HEK293 (cell line): Measurements from ENCODE around the gene SARS1.
A peak's percentile ranks its signal among the peaks of the same experiment; 100 is the strongest.

Source experiments
- CTCF ChIA-PET: fragments of 350-600 bp; formaldehyde crosslinking; extraction: SDS; loops from one replicate; lab custom pipeline; 2021; ENCODE audit warnings: antibody characterized with exemption; lab: Yijun Ruan, JAX
- POLR2A ChIA-PET: fragments of 300-600 bp; formaldehyde crosslinking; extraction: SDS; loops from one replicate; lab custom pipeline; 2020; ENCODE audit warnings: antibody characterized with exemption, inconsistent platforms; lab: Yijun Ruan, JAX
- H3K27ac ChIP-seq: fragments of 200-500 bp; sonication (Bioruptor generic); 2 replicates; pipeline ENCODE4 v1.5.1; 2014; ENCODE audit warnings: low read depth, low read length, control low read depth, inconsistent platforms; ENCODE audit errors: extremely low read depth
- H3K36me3 ChIP-seq, 2 experiments: fragments of 200-500 bp in 1 of 2; sonication (Bioruptor generic) in 1 of 2; 1 replicate in 1 of 2; 2 replicates in 1 of 2; pipeline ENCODE4 v1.5.1; 2014 to 2017; ENCODE audit warnings: inconsistent platforms in 2 of 2, low read length in 2 of 2; ENCODE audit not compliant: control insufficient read depth in 2 of 2, insufficient read depth in 1 of 2
- H3K4me1 ChIP-seq: fragments of 200-500 bp; sonication (Bioruptor generic); 2 replicates; pipeline ENCODE4 v1.5.1; 2014; ENCODE audit warnings: mild to moderate bottlenecking, low read length, inconsistent platforms; ENCODE audit not compliant: control insufficient read depth, insufficient read depth
- H3K4me3 ChIP-seq: 2 replicates; pipeline ENCODE4 v1.5.1; 2011; ENCODE audit warnings: low read depth, mild to moderate bottlenecking, control low read depth, low read length, moderate library complexity
- H3K9me3 ChIP-seq: fragments of 200-500 bp; sonication (Bioruptor generic); 2 replicates; pipeline ENCODE4 v1.5.1; 2014; ENCODE audit warnings: low read depth, low read length, inconsistent platforms; ENCODE audit not compliant: control insufficient read depth, insufficient read depth
- ATF2 ChIP-seq: fragments of 450-650 bp; formaldehyde crosslinking; IDR thresholded peaks from 2 replicates; pipeline ENCODE4 v1.5.1; 2016; ENCODE audit warnings: missing biosample characterization, missing genetic modification characterization, low read depth
- BCL6B ChIP-seq: fragments of 450-650 bp; formaldehyde crosslinking; IDR thresholded peaks from 2 replicates; pipeline ENCODE4 v1.5.1; 2017; ENCODE audit warnings: missing biosample characterization, missing genetic modification characterization
- EGR2 ChIP-seq: fragments of 450-650 bp; formaldehyde crosslinking; IDR thresholded peaks from 2 replicates; pipeline ENCODE4 v1.5.1; 2016; ENCODE audit warnings: low read depth, missing biosample characterization, missing genetic modification characterization
- KLF17 ChIP-seq: fragments of 450-650 bp; formaldehyde crosslinking; IDR thresholded peaks from 2 replicates; pipeline ENCODE4 v1.5.1; 2016; ENCODE audit warnings: missing biosample characterization, missing genetic modification characterization
- PRDM1 ChIP-seq: fragments of 450-650 bp; formaldehyde crosslinking; IDR thresholded peaks from 2 replicates; pipeline ENCODE4; 2016; ENCODE audit warnings: missing biosample characterization, missing genetic modification characterization
- PRDM2 ChIP-seq: fragments of 450-650 bp; formaldehyde crosslinking; IDR thresholded peaks from 2 replicates; pipeline ENCODE4 v1.5.1; 2016; ENCODE audit warnings: missing biosample characterization, missing genetic modification characterization, borderline replicate concordance
- REPIN1 ChIP-seq: fragments of 450-650 bp; formaldehyde crosslinking; IDR thresholded peaks from 2 replicates; pipeline ENCODE4 v1.5.1; 2017; ENCODE audit warnings: missing biosample characterization, missing genetic modification characterization, low read depth
- SP3 ChIP-seq: fragments of 450-650 bp; formaldehyde crosslinking; IDR thresholded peaks from 2 replicates; pipeline ENCODE4 v1.5.1; 2016; ENCODE audit warnings: missing biosample characterization, missing genetic modification characterization
- TRIM28 ChIP-seq: IDR thresholded peaks from 2 replicates; pipeline ENCODE4 v1.6.1; 2011; ENCODE audit warnings: low read length, control low read depth, borderline replicate concordance
- ZBTB48 ChIP-seq: fragments of 450-650 bp; formaldehyde crosslinking; IDR thresholded peaks from 2 replicates; pipeline ENCODE4 v1.5.1; 2016; ENCODE audit warnings: missing biosample characterization, missing genetic modification characterization
- ZFHX2 ChIP-seq: fragments of 450-650 bp; formaldehyde crosslinking; conservative IDR thresholded peaks from 2 replicates; pipeline ENCODE4 v1.5.1; 2016; ENCODE audit warnings: missing biosample characterization, missing genetic modification characterization
- ZFP41 ChIP-seq: fragments of 450-650 bp; formaldehyde crosslinking; IDR thresholded peaks from 2 replicates; pipeline ENCODE4 v1.5.1; 2016; ENCODE audit warnings: missing biosample characterization, missing genetic modification characterization, borderline replicate concordance
- ZIC2 ChIP-seq: fragments of 450-650 bp; formaldehyde crosslinking; IDR thresholded peaks from 2 replicates; pipeline ENCODE4 v1.5.1; 2016; ENCODE audit warnings: missing biosample characterization, missing genetic modification characterization
- ZNF169 ChIP-seq: fragments of 450-650 bp; formaldehyde crosslinking; IDR thresholded peaks from 2 replicates; pipeline ENCODE4 v1.5.1; 2016; ENCODE audit warnings: missing biosample characterization, missing genetic modification characterization

The SARS1 gene

GRCh38 chr1:109228167-109228566 is 14.4 kb downstream of the SARS1 start (continued):
- TF ChIP-seq PRDM2 (no peak), EGR2 (tag by site-specific recombination) (no peak), ZNF169 (tag by site-specific recombination) (no peak), KLF17 (no peak), ZFP41 (no peak), TRIM28 (no peak), ATF2 (tag by site-specific recombination) (no peak)

GRCh38 chr1:109229531-109230127 is 15.9 kb downstream of the SARS1 start:
- ChIA-PET POLR2A (no interaction called here), CTCF (interaction anchor here (2.2 kb wide), 1 partner anchor 10 kb away, joined by 9 read pairs; no protein-coding TSS in a partner anchor)
- TF ChIP-seq ZBTB48 (tag by site-specific recombination) (no peak), EGR2 (tag by site-specific recombination) (peak; percentile 70), ZFHX2 (tag by site-specific recombination) (peak; percentile 27; the same call in 1 of the 2 replicates), BCL6B (tag by site-specific recombination) (no peak), REPIN1 (tag by site-specific recombination) (no peak), PRDM1 (no peak), ZIC2 (tag by site-specific recombination) (peak; percentile 35; the same call in 1 of the 2 replicates)
- H3K4me1 ChIP-seq = no peaks in the 10 kb centered on the region
- H3K36me3 ChIP-seq = peaks cover 38 to 68% of the 10 kb centered on the region in 2 experiments
- no peak overlapping the region for H3K4me3 ChIP-seq
- no peaks in the 10 kb centered on the region for H3K9me3 ChIP-seq
- H3K27ac ChIP-seq = no peak overlapping the region

GRCh38 chr1:109231066-109231465 is 17.3 kb downstream of the SARS1 start:
- H3K4me1 ChIP-seq = no peaks in the 10 kb centered on the region
- POLR2A ChIA-PET = no interaction called here

More at GRCh38 chr1:109231066-109231465, 17.3 kb downstream of the SARS1 start:
- H3K36me3 ChIP-seq = peaks cover 41 to 77% of the 10 kb centered on the region in 2 experiments
- H3K9me3 ChIP-seq = no peaks in the 10 kb centered on the region
- TF ChIP-seq SP3 (tag by site-specific recombination) = no peak
- CTCF ChIA-PET = interaction anchor here (0.6 to 2.2 kb wide), 5 partner anchors 8 to 37 kb away, joined by 3 to 9 read pairs (median 3); no protein-coding TSS in a partner anchor
- no peak overlapping the region for H3K27ac ChIP-seq
- H3K4me3 ChIP-seq = no peak overlapping the region
